ENCODE data around the gene MRPL42. TPM values are rescaled to one million over a fixed set of nuclear protein-coding genes. Genes with fewer than 3 reads are reported as not detected.
"Not testable (repeated sequence)": the region's sequence is repeated elsewhere in the genome, so short reads cannot be mapped to it uniquely, and the experiment has no call there.

MRPL42 gene
- total RNA-seq, 2 experiments from 2014 or later: 85.2 to 87.6 TPM

- CTCF ChIA-PET: interaction anchor here (1.0 to 1.4 kb wide), 2 partner anchors 44 to 574 kb away, joined by 3 read pairs; no protein-coding TSS in a partner anchor
- POLR2A ChIA-PET: no interaction called here
These were observed 59.6 kb downstream of the MRPL42 start for GRCh38 chr12:93526786-93527428.

DNA sequence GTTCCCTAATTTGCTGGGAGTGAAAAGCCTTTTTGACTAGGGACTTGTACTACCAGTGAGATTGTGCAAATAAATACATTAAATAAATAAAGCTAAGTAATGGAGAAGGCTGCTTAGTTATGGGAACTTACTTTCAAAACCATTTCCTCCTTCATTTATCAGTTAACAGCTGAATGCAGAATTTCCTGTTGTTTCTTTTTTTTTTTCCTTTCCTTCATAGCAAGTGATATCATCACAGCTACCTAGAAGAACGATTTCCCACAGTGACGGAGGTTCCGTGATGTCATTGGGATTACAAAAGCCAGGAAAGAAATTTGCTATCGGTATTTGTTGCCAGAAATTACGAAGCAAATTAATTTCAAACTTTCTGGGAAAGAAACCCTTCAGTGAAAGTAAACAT is 63.0 kb downstream of the MRPL42 start:
- CTCF ChIA-PET: no interaction called here
- POLR2A ChIA-PET: no interaction called here

GRCh38 chr12:93533310-93533709 is 66.0 kb downstream of the MRPL42 start:
- ChIA-PET CTCF (no interaction called here), POLR2A (no interaction called here)

DNA sequence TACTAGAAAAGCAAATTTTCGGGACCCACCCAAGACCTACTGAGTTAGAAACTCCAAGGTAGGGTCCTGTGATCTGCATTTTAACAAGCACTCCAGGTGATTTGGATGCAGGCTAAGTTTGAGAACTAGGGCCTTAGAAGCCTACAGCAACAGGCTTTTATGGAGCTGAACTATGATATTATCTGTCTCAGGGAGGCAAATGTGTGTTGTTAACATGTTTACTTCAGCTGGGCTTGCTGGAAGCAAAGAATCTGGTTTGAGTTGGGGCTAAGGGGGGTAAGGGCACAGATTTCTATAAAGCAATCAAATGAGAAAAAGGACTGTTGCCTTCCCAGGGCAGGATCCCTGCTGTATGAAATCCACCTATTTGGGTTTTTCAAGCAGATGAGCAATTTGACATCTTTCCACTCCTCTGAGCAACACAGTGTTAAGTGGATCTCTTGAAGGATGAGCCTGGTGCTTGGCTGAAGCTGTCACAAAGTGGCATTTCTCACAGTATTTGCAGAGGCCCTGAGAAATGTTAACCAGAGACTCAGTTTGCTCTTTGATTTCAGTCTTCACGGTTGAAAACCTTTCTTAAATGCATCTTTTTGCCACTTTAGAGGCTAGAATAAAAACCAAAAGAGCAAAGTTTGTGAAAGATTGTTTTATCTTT is 68.9 kb downstream of the MRPL42 start:
- ChIA-PET POLR2A (no interaction called here), CTCF (no interaction called here)

- CTCF ChIA-PET: no interaction called here
- POLR2A ChIA-PET: no interaction called here
These were observed 69.6 kb downstream of the MRPL42 start for GRCh38 chr12:93536766-93537488.

GRCh38 chr12:93537769-93538168 is 70.5 kb downstream of the MRPL42 start:
- ChIA-PET POLR2A (no interaction called here), CTCF (no interaction called here)

DNA sequence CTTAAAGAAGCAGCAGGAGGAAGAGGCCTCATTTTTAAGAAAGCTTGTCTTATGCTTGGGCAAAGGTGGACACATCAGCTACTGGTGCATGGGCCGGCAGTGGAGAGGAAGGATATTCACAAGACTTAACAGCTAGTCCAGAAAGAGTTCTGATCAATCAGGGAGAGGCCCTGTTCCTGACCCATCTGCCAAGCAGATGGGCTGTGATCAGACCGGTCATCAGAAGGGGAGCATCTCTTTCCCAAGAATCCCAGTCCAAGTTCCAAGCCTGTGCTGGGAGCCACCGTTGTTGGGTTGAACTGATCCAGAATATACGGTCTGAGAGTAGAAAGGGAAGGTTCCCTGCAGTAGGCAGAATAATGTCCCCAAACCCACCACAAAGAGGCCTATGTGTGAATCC is 72.5 kb downstream of the MRPL42 start:
- ChIA-PET POLR2A (no interaction called here), CTCF (no interaction called here)

GRCh38 chr12:93540466-93540865 is 73.2 kb downstream of the MRPL42 start:
- ChIA-PET POLR2A (no interaction called here), CTCF (no interaction called here)

DNA sequence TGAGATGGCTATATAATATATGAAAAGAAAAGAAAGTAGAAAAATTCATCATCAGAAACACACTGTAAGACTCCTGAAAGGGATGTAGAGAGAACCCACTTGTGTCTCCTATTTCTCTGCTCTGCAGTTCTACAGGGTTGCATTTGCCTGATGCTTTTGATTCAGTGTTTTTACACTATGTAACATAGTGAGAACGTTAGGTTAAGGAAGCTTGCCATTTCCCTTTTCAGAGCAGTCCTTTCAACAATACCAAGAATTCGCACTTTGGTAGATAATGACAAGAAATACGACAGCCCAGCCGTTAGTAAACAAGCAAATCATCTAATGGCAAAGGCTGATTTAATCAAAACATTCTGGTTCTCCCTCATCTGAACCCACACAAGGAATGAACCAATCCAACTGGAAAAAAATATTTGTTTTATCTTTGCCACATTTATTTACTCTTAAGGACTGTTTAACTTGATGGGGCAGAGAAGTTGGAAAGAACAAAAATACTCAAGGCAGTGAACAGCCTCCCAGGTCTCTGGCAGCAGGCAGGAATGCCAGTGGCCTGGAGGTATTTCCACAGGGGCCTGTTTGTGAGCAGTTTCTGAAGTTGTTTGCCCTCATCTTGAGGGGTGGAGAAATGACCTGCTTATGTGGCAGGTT is 74.4 kb downstream of the MRPL42 start:
- CTCF ChIA-PET: no interaction called here
- POLR2A ChIA-PET: no interaction called here

GRCh38 chr12:93547778-93548177 is 80.5 kb downstream of the MRPL42 start:
- ChIA-PET POLR2A (no interaction called here), CTCF (interaction anchor here (1.6 kb wide), 1 partner anchor 551 kb away, joined by 4 read pairs; no protein-coding TSS in a partner anchor)

DNA sequence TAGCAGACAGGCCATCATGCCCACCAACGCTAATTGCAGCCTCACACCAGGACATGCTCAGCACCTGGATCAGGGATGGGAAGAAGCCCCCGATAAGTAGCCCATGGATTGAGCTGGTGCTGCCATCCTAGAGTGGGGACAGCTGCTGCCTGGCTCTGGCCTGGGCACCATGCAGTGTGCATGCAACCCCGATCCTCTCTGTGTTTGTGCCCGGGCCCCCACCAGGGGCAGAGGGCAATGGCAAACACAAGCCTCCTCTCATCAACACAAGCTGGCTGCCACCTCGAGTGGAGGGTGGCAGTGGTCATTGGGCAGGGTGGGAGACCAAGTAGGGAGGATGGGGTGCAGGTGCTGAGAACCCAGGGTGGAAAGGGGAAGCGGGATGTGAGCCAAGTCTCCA is 81.9 kb downstream of the MRPL42 start:
- ChIA-PET CTCF (interaction anchor here (1.6 kb wide), 1 partner anchor 550 kb away, joined by 4 read pairs; no protein-coding TSS in a partner anchor), POLR2A (no interaction called here)

DNA sequence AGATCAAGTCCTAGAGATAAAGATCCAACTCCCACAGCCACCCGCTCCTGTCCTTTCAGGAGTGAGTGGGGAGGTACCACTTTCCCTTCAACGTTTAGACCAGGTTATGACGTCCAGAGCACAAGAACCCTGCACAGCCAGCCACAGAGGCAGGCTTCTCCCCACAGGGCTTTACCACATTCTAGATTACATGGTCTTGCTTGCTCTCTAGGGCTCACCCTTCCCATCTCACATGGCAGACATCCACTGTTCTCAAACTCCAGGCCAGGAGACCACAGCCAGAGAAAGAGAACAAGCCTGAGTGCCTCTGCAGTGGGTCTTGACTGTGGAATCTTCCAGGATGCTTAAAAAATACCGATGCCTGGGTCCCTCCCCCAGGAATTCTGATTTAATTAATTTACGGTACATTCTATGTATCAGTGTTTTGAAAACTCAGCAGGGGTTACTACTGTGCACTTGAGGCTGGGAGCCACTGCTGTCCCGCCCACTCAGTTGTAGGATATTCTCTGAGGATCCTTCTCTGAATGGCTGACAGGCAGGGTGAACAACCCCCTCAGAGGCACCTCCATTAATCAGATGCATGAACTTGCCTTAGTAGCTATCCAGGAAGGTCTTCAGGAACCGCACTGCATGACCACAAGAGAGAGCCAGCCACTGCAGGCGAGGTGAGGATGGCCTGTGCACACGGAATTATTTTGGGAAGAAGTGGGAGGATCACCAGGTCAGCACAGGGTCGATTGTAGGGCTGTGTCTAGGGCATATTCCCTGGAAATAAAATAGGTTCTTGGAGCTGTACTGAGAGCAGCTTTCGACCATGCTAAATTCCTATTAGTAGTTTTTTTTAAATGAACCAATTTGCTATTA is 83.7 kb downstream of the MRPL42 start:
- POLR2A ChIA-PET: no interaction called here
- CTCF ChIA-PET: no interaction called here

DNA sequence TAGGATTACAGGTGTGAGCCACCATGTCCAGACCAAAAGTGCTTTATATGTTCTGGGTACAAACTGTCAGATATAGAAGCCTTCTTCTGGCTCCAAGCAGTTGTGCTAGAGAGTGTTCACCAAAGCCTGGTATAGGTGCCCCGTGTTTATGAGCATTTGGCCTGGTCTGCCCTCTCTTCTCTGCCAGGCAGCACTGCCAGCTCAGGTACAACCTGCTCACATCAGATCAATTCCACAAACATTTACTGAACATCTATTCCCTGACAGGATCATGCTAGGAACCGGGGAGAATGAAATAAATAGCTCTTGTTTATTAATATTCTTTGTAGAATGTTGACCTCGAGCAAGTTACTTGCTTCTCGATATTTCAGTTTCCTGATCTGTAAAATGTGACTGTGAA is 85.1 kb downstream of the MRPL42 start:
- POLR2A ChIA-PET: no interaction called here

GRCh38 chr12:93557879-93558278 is 90.6 kb downstream of the MRPL42 start:
- CTCF ChIA-PET, POLR2A ChIA-PET: not testable (repeated sequence)

More for the DNA sequence above, 85.1 kb downstream of the MRPL42 start:
- CTCF ChIA-PET: no interaction called here

GRCh38 chr12:93558685-93559084 is 91.4 kb downstream of the MRPL42 start:
- POLR2A ChIA-PET, CTCF ChIA-PET: not testable (repeated sequence)

DNA sequence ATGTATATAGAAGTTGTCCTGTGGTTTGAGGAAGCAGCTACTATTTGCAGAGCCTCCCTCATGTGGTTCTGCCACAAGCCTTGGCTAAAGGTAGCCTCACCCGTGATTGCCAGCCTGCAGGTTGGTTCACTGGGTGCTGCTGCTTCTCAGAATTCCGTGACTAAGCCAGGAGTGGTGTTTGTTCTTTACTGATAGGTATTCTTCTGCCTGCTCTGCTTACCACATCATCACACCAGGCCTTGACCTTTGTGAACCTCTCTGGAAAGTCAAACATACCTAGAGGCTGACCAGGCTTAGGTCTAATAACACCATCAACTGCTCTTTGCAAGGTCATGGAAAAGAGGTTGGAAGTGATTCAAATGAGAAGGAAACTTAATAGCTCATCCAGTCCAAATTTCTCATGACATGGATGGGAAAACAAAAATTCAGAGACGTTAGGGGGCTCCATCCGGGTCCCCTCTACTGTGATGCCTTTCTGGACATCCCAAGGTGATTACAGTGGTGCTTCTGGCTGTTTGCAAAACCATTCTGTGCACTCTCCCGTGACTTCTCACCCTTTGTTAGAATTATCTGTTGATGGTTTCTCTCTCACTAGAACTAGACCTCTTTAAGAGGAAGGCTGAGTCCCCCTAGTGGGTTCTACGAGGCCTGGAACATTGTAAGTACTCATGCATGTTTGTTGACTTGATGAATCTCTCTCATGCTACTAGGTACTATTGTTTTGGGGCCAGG is 96.7 kb downstream of the MRPL42 start:
- POLR2A ChIA-PET: no interaction called here
- CTCF ChIA-PET: interaction anchor here (1.4 kb wide), 1 partner anchor 538 kb away, joined by 6 read pairs; no protein-coding TSS in a partner anchor

GRCh38 chr12:93565760-93566159 is 98.4 kb downstream of the MRPL42 start:
- ChIA-PET CTCF (interaction anchor here (2.7 kb wide), 1 partner anchor 536 kb away, joined by 16 read pairs; no protein-coding TSS in a partner anchor), POLR2A (no interaction called here)

All from activated CD8-positive, alpha-beta memory T cell treated with anti-CD3 and anti-CD28 coated beads for 36 hours (primary cell).